Testis (tissue), 3 donors: ENCODE results near the gene GRIK1. TPM values are rescaled to one million over a fixed set of nuclear protein-coding genes. Genes with fewer than 3 reads are reported as not detected.

Experiments used
- DNase-seq: peaks from one replicate; pipeline ENCODE4 v3.0.0-alpha.2; 2019
- H3K27ac ChIP-seq, 2 donors: fragments of 200-600 bp; sonication (generic); one replicate each; pipeline ENCODE4 v1.5.1; 2019
- H3K27me3 ChIP-seq: fragments of 200-600 bp; sonication (generic); one replicate; pipeline ENCODE4 v1.5.1; 2019
- H3K36me3 ChIP-seq: fragments of 200-600 bp; sonication (generic); one replicate; pipeline ENCODE4 v1.5.1; 2017; ENCODE audit warnings: low read depth; ENCODE audit errors: missing control alignments
- H3K4me1 ChIP-seq: fragments of 200-600 bp; sonication (generic); one replicate; pipeline ENCODE4 v1.5.1; 2019
- H3K4me3 ChIP-seq, 2 donors: fragments of 200-600 bp; sonication (generic); one replicate each; pipeline ENCODE4 v1.5.1; 2017 to 2019
- H3K9me3 ChIP-seq: fragments of 200-600 bp; sonication (generic); one replicate; pipeline ENCODE4 v1.5.1; 2017
- POLR2A ChIP-seq: fragments of 450-650 bp; IDR thresholded peaks from one replicate; pipeline ENCODE4 v1.6.1; 2017; ENCODE audit warnings: antibody characterized with exemption, mild to moderate bottlenecking, moderate library complexity
- WGBS, 2 donors: methylation state at CpG; one replicate each; pipeline ENCODE4 v1.1.5; 2018; 5-methylcytosine and 5-hydroxymethylcytosine counted together
- intact Hi-C: fragments of 100-400 bp; cut with DNase I; formaldehyde crosslinking; loops from one replicate; pipeline ENCODE4 v1.15.1; 2023; ENCODE audit warnings: low total_unique reads
- polyA plus RNA-seq: library from polyadenylated mRNA; stranded (reverse); fragments of 350-450 nt; fragmentation: Illumina TruSeq; extraction: RNeasy Lipid Tissue Mini Kit (QIAGEN cat#74804); gene quantifications from one replicate; pipeline ENCODE4 v1.2.3, GENCODE V29; 2014; ENCODE audit warnings: low read depth, low replicate concordance; ENCODE audit not compliant: insufficient read depth
- total RNA-seq, 2 donors: library from RNA; depleted of rRNA; stranded (reverse); fragments of >200 nt; gene quantifications; one replicate each; pipeline ENCODE4 v1.2.3, GENCODE V29; 2016
- TF ChIP-seq, protein P1 (sequence below), 3 experiments: fragments of 450-650 bp in 2 of 3; fragments of 200-600 bp in 1 of 3; sonication (generic) in 1 of 3; IDR thresholded peaks; one replicate each; pipeline ENCODE4 v1.5.1; 2016 to 2019; ENCODE audit warnings: antibody characterized with exemption in 3 of 3, mild to moderate bottlenecking in 2 of 3, moderate library complexity in 1 of 3

The GRIK1 gene
- total and polyA plus RNA-seq, 3 donors from 2014 or later = 0.08 to 0.25 (median 0.20) TPM

DNA sequence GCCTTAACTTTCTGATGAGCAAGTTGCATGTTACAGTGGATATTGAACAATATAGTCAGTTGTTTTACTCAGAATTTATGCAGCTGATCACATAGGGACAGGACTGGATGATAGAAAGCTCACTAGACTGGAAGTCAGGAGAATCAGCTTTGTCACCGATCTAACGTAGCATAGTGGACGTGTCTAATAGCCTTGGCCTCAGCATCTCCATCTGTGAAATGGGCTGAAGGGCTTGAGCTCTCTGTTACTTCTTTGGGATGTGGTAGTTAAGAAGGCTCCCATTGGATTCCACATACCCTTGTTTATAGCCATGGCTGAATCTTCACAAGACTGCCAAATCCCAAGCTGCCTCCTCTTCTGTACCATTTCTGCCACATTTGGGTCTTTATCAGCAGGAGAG is 190.6 kb downstream of the GRIK1 start:
- H3K9me3 ChIP-seq = no peaks in the 10 kb centered on the region
- no peak for DNase-seq
- H3K27me3 ChIP-seq = no peaks in the 10 kb centered on the region
- intact Hi-C loops = no loop called here
- WGBS, 2 donors = 90 to 91% methylated on average over 3 of the region's 3 CpGs
- H3K36me3 ChIP-seq = no peaks in the 10 kb centered on the region
- TF ChIP-seq, protein P1, sequence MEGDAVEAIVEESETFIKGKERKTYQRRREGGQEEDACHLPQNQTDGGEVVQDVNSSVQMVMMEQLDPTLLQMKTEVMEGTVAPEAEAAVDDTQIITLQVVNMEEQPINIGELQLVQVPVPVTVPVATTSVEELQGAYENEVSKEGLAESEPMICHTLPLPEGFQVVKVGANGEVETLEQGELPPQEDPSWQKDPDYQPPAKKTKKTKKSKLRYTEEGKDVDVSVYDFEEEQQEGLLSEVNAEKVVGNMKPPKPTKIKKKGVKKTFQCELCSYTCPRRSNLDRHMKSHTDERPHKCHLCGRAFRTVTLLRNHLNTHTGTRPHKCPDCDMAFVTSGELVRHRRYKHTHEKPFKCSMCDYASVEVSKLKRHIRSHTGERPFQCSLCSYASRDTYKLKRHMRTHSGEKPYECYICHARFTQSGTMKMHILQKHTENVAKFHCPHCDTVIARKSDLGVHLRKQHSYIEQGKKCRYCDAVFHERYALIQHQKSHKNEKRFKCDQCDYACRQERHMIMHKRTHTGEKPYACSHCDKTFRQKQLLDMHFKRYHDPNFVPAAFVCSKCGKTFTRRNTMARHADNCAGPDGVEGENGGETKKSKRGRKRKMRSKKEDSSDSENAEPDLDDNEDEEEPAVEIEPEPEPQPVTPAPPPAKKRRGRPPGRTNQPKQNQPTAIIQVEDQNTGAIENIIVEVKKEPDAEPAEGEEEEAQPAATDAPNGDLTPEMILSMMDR (IDR thresholded peaks at IDR 0.05) = no peak
- TF ChIP-seq POLR2A = no peak
- H3K4me1 ChIP-seq = no peaks in the 10 kb centered on the region
- H3K4me3 ChIP-seq = no peak overlapping the region
- no peak overlapping the region for H3K27ac ChIP-seq

DNA sequence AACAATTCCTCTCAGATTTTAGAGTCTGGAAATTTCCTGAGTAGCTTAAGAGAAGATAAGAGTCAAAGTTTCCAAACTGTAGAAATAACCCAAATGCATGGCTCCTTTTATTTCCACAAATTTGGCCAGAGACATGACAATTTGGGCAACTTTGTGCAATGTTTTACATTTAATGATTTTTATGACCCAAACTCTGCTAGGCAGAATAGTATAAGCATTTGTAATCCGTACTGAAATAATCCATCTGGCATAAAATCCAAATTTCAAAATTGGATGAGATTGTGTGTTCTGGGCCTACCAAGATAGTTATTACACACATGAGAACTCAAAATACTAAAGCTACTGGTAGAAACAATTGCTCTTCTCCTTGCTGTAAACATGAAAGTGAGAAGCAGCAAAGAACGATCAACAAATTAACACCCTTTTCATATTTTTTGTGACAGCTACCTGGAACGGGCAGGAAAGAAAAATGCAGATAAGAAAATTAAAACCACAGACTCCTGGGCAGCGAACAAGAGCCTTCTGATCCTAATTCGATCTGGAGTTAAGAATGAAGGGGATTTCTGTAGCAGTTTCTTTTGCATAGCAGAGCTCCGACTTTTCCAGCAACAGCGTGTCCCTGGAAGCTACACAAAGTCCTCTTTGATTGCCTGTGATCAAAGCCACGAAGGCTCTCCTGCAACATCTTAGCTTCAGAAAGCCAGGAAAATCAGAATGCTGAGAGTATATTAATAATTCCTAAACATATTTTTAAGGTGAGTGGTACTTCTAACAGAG is 191.2 kb downstream of the GRIK1 start:
- no peak for DNase-seq
- Histone ChIP-seq H3K27ac (no peak overlapping the region), H3K4me3 (no peak overlapping the region), H3K36me3 (no peaks in the 10 kb centered on the region), H3K9me3 (no peaks in the 10 kb centered on the region), H3K4me1 (no peaks in the 10 kb centered on the region), H3K27me3 (no peaks in the 10 kb centered on the region)
- 34 to 41% methylated on average over 8 of the region's 8 CpGs for WGBS, 2 donors
- TF ChIP-seq, protein P1 (IDR thresholded peaks at IDR 0.05) = no peak
- no peak for TF ChIP-seq POLR2A
- intact Hi-C loops = no loop called here

DNA sequence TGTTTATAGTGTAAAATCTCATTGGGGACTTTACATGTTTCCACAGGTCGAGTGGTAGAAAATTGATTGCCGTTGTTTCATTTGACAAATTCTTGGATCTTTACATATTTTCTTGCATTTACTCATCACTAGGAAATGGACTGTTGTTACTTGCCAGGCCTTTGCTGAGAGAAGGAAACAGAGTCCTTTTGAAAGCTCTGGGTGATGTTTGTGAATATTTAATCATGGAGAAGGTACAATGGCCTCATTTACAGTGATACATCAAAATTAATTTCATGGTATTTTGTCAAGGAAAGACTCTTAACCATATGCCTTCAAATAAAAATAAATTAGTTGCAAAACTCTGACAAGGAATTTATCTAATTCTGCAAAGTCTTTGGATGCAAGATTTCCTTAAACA is 198.0 kb downstream of the GRIK1 start:
- Histone ChIP-seq H3K27me3 (no peaks in the 10 kb centered on the region), H3K9me3 (no peaks in the 10 kb centered on the region), H3K36me3 (no peaks in the 10 kb centered on the region), H3K27ac (no peak overlapping the region), H3K4me3 (no peak overlapping the region), H3K4me1 (no peaks in the 10 kb centered on the region)
- TF ChIP-seq, protein P1 (IDR thresholded peaks at IDR 0.05) = no peak
- no peak for TF ChIP-seq POLR2A
- DNase-seq = no peak
- 90 to 94% methylated on average over 2 of the region's 2 CpGs for WGBS, 2 donors
- intact Hi-C loops = no loop called here

DNA sequence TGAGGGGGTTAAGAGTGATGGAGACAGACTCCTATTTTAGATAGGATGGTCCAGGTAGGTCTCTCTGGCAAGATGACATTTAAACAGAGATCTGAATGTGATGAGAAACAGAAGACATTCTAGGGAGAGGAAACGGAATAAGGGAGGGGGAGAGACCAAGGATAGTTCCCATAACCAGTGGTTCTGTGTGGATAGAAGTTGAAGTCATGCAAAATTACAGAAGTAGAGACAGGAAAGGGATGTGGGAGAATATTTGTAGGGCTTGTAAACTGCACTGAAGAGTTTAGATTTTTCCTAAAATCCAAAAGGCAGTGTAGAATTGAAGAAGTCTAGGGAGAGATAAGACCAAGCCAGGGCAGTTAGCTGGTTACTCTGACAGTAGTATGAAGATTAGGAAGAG is 200.6 kb downstream of the GRIK1 start:
- 77 to 93% methylated on average over 1 of the region's 1 CpG for WGBS, 2 donors

More for the DNA sequence above, 200.6 kb downstream of the GRIK1 start:
- TF ChIP-seq POLR2A = no peak
- TF ChIP-seq, protein P1 (IDR thresholded peaks at IDR 0.05) = no peak
- no peaks in the 10 kb centered on the region for H3K36me3 ChIP-seq
- DNase-seq = no peak
- no peak overlapping the region for H3K27ac ChIP-seq
- no peaks in the 10 kb centered on the region for H3K9me3 ChIP-seq
- no peaks in the 10 kb centered on the region for H3K4me1 ChIP-seq
- no peak overlapping the region for H3K4me3 ChIP-seq
- intact Hi-C loops = no loop called here
- H3K27me3 ChIP-seq = no peaks in the 10 kb centered on the region
